ENCODE data around the gene ZNF841.
A peak's percentile ranks its signal among the peaks of the same experiment; 100 is the strongest.
"Not testable (repeated sequence)": the region's sequence is repeated elsewhere in the genome, so short reads cannot be mapped to it uniquely, and the experiment has no call there.

ZNF841 gene

GRCh38 chr19:52095172-52096014 lies at the start of gene ZNF841:
Gene ZNF841, minus strand, starts transcription at chr19:52095765. Its CDS starts 10,964 bp downstream, at chr19:52084801.
- peak; percentile 87 for DNase-seq

GRCh38 chr19:52142001-52142595 lies 46.5 kb upstream of the ZNF841 start:
- DNase-seq, result no peak

- DNase-seq, result no peak
These were observed 45.6 kb upstream of the ZNF841 start for GRCh38 chr19:52141203-52141602.

GRCh38 chr19:52140032-52140710 lies 44.6 kb upstream of the ZNF841 start:
- no peak for DNase-seq

- peak; percentile 98 for DNase-seq
These were observed 43.9 kb upstream of the ZNF841 start, which contains the start of gene ZNF616 for GRCh38 chr19:52139252-52140031. Gene ZNF616, minus strand, starts transcription at chr19:52139938. Its CDS starts 9,426 bp downstream, at chr19:52130512.

- DNase-seq, result no peak
These were observed 43.4 kb upstream of the ZNF841 start for GRCh38 chr19:52138983-52139251.

- peak; percentile 29 for DNase-seq
These were observed 42.9 kb upstream of the ZNF841 start for GRCh38 chr19:52138278-52138982.

- DNase-seq, result no peak
These were observed 24.7 kb upstream of the ZNF841 start for GRCh38 chr19:52120286-52120685.

- DNase-seq, result no peak
These were observed 20.0 kb upstream of the ZNF841 start for GRCh38 chr19:52115526-52116053.

GRCh38 chr19:52114691-52115090 lies 19.1 kb upstream of the ZNF841 start:
- DNase-seq, result no peak

GRCh38 chr19:52112624-52113023 lies 17.1 kb upstream of the ZNF841 start:
- DNase-seq, result no peak

GRCh38 chr19:52110780-52111179 lies 15.2 kb upstream of the ZNF841 start:
- DNase-seq, result no peak

GRCh38 chr19:52102782-52103181 lies 7.2 kb upstream of the ZNF841 start:
- no peak for DNase-seq

- no peak for DNase-seq
These were observed 6.4 kb upstream of the ZNF841 start for GRCh38 chr19:52101866-52102562.

- DNase-seq, result no peak
These were observed 4.1 kb upstream of the ZNF841 start for GRCh38 chr19:52099497-52100138.

- DNase-seq, result not testable (repeated sequence)
These were observed 851 bp upstream of the ZNF841 start for GRCh38 chr19:52096416-52096815.

GRCh38 chr19:52094526-52095130 lies 937 bp downstream of the ZNF841 start:
- no peak for DNase-seq

GRCh38 chr19:52086481-52086880 lies 9.1 kb downstream of the ZNF841 start:
- DNase-seq, result no peak

- no peak for DNase-seq
These were observed 25.1 kb downstream of the ZNF841 start for GRCh38 chr19:52070496-52070895.

GRCh38 chr19:52069653-52070052 lies 25.9 kb downstream of the ZNF841 start:
- DNase-seq, result no peak

Data from activated naive CD4-positive, alpha-beta T cell treated with anti-CD3 and anti-CD28 coated beads, Interleukin-2, amount 50 U/mL, for 16 hours (primary cell).